Measurements from ENCODE around the gene C1orf116. TPM values are rescaled to one million over a fixed set of nuclear protein-coding genes. Genes with fewer than 3 reads are reported as not detected.

C1orf116 gene
- total RNA-seq = 21.6 and 22.5 TPM in 2 replicates

GRCh38 chr1:207032528-207033017 lies at the start of gene C1orf116:
Gene C1orf116, minus strand, starts transcription at chr1:207032756. Its CDS starts 5,158 bp downstream, at chr1:207027598.
- peak within 1 kb of the TSS; percentile 53 for H3K4me3 ChIP-seq (ENCODE audit: low read depth, low read length)
- DNase-seq (ENCODE audit: low read depth) = no peak
- TF ChIP-seq CTCF (conservative IDR thresholded peaks at IDR 0.05; ENCODE audit: low read depth, low read length) = no peak

GRCh38 chr1:207081806-207082205 lies 49.2 kb upstream of the C1orf116 start:
- TF ChIP-seq CTCF (conservative IDR thresholded peaks at IDR 0.05; ENCODE audit: low read depth, low read length) = no peak
- no peak for DNase-seq (ENCODE audit: low read depth)
- no peak overlapping the region for H3K4me3 ChIP-seq (ENCODE audit: low read depth, low read length)

- no peak for TF ChIP-seq CTCF (conservative IDR thresholded peaks at IDR 0.05; ENCODE audit: low read depth, low read length)
- no peak for DNase-seq (ENCODE audit: low read depth)
These were observed 48.5 kb upstream of the C1orf116 start for GRCh38 chr1:207081088-207081487.

GRCh38 chr1:207079706-207080241 lies 47.2 kb upstream of the C1orf116 start:
- H3K4me3 ChIP-seq (ENCODE audit: low read depth, low read length) = no peak overlapping the region
- no peak for TF ChIP-seq CTCF (conservative IDR thresholded peaks at IDR 0.05; ENCODE audit: low read depth, low read length)
- DNase-seq (ENCODE audit: low read depth) = no peak

More at GRCh38 chr1:207081088-207081487, 48.5 kb upstream of the C1orf116 start:
- no peak overlapping the region for H3K4me3 ChIP-seq (ENCODE audit: low read depth, low read length)

- DNase-seq (ENCODE audit: low read depth) = no peak
- H3K4me3 ChIP-seq (ENCODE audit: low read depth, low read length) = no peak overlapping the region
- no peak for TF ChIP-seq CTCF (conservative IDR thresholded peaks at IDR 0.05; ENCODE audit: low read depth, low read length)
These were observed 46.1 kb upstream of the C1orf116 start for GRCh38 chr1:207078578-207079132.

- peak; percentile 20 for DNase-seq (ENCODE audit: low read depth)
- TF ChIP-seq CTCF (conservative IDR thresholded peaks at IDR 0.05; ENCODE audit: low read depth, low read length) = peak; percentile 86
- H3K4me3 ChIP-seq (ENCODE audit: low read depth, low read length) = no peak overlapping the region
These were observed 45.2 kb upstream of the C1orf116 start for GRCh38 chr1:207077470-207078377.

All from epithelial cell of proximal tubule (primary cell).